RCC 7860 (cell line): Measurements from ENCODE around the gene CNTN5.
"Not testable (repeated sequence)": the region's sequence is repeated elsewhere in the genome, so short reads cannot be mapped to it uniquely, and the experiment has no call there.

Source experiments
- DNase-seq: peaks from one replicate; pipeline ENCODE4 v3.0.0-alpha.2; 2015; ENCODE audit warnings: low spot score
- FAIRE-seq: peaks from 2 replicates; lab custom pipeline; 2012; peaks lifted over from hg19 to GRCh38; lab: Jason Lieb, UNC

Gene CNTN5

DNA sequence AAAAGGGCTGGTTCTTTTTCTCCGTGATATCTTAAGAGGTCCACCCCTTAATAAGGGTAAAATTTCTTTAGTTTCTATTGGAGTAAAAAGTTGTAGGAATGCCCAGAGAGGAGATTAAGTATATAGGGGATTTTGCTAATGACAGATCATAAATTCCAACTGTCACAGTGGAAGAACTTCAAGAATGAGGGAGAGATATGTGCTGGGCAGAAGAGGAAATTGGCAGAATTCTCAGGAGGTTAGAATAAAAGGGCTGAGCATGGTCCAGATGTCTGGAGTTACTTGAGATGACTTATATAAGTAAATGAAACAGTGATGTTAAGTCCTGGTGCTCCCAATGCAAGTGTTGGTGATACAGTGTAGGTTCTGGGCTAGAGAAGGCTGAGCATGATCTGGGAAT, 1248.8 kb downstream of the CNTN5 start:
- DNase-seq (no peak), FAIRE-seq (no peak)

DNA sequence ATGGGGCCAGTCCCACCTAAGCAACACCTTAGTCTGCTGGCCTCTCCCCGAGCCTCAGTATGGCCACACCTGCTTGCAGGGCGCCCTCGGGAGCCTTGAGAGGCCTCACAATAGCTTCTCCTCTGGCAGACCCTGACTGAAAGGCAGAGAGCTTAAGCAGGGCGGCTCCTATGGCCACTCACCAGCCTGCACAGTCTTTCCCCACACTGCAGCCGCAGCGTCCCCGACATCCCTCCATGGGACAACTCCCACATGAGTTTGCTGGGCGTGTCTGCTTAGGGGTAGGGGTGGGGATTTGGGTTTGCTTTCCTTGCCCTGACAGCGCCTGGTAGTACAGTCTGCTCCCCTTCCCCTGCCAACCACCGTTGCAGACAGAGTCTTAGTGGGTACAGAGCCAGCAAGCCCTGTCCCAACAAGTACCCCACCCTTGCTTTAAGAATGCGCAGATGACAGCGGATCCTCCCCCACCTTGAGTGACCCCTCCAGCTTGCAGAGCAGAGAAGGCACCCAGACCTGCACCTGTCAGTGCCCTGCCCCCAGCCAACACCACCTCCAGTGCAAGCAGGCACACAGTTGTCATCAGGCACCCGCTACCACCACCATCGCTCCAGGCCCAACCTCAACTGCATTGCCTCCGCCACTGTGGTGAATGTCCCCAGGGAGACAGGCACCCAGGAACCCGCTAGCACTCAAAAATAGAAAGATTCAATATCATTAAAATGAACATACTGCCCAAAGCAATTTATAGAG, 1252.5 kb downstream of the CNTN5 start:
- no peak for FAIRE-seq
- no peak for DNase-seq

DNA sequence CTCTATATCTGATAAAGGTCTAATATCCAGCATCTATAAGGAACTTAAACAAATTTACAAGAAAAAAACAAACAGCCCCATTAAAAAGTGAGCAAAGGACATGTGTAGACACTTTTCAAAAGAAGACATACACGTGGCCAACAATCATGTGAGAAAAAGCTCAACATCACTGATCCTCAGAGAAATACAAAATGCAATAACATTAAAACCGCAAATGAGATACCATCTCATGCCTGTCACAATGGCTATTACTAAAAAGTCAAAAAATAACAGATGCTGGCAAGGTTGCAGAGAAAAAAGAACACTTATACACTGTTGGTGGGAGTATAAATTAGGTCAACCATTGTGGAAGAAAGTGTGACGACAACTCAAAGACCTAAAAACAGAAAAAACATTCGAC, 1253.7 kb downstream of the CNTN5 start:
- not testable (repeated sequence) for FAIRE-seq, DNase-seq

DNA sequence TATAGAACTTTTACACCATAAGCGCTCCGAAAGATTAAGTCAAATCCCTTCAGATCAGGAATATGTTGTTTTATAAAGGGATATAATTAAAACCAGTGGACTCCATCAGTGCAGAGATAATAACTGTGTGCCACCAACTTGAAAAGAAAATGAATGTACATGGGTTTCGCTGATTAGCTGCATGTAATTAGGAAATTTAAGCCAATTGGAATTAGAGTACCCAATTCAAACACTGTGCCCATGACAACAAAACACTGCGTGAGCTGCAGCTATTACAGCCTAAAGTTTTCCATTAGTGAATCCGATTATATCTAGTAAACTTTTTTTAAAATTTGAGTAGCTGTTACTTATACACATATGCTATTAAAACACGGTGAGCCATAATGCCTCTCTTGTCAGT, 1274.0 kb downstream of the CNTN5 start:
- FAIRE-seq = no peak

DNA sequence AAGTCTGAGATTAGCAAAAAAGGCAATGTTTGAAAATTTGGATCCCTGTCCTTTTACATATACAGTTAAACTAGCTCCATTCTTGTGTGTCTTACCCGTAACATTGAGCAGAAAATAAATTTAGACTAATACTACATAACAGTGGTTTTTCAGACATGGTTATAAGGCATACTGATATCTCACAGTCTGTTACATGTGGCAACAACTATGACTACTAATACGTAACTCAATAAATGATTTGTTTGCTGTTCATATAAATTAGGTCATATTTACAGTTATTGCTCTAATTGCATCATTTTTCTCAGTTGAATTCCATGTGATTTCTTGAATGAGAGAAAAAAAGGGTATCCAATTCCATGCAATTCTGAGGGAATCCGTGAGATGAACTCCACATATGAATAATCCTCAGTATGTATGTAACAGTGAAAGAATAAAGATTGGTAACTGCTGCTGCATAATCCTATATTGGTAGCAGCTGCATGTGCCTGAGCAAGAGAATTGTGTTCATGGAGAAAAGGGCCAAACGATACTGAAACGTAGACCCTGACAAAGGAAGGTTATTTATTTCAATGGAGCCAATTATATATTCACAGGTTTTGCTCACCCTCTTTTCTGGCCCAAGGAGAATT, 1275.4 kb downstream of the CNTN5 start:
- FAIRE-seq (no peak), DNase-seq (no peak)

More for the DNA sequence above, 1274.0 kb downstream of the CNTN5 start:
- no peak for DNase-seq

DNA sequence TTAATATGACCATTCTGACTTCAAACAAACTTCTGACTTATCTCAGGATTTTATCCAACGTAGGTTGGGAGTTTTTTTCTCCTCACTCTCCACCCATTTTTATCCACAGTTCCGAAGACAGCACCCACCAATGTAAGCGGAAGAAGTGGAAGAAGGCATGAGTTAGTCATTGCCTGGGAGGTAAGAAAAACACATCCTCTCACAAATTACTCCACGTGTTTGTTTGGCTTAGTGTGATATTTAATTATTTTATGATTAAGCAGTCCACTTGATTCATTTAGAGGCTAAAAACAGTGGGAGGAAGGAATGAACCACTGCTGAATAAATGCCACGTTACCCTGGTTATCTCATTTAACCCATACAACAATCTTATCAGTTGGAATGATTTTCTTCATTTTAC, 1276.8 kb downstream of the CNTN5 start:
- FAIRE-seq = no peak

DNA sequence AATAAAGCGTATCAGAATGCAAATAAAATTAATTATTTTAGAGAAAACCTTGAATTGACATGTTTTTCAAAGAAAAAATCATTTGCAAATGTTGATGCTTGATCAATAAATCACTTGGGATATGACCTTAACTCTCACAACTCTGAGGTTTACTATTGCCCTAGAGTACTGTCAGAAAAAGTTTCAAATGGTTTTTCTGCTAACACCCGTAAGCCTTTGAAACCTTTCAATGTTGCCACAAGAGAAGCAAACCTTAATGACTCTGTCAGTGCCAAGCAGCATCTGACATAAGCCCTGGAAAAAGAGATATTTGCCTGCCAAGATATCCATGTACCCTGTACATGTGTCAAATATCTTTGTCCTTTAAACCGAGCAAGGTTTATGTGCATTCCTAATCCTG, 1282.1 kb downstream of the CNTN5 start:
- DNase-seq = no peak
- FAIRE-seq = no peak

More for the DNA sequence above, 1276.8 kb downstream of the CNTN5 start:
- DNase-seq = no peak

DNA sequence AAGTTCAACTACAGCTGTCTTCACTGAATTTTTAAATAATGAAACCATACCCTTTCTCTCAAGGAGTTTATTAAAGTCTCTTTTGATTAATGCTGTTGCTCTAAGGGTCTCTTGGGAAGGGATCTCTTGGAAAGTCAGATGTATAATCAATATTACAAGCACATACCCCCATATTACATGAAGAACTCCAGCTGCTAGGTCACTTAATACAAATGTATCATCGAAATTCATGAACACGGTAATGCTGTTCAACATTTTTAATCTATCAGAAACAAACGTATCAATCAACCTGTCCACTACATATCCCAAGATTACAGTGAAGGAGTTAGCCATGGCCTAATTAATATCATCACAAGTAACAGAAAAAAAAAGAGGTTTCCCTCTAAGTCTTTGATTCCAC, 1283.1 kb downstream of the CNTN5 start:
- no peak for DNase-seq
- no peak for FAIRE-seq

DNA sequence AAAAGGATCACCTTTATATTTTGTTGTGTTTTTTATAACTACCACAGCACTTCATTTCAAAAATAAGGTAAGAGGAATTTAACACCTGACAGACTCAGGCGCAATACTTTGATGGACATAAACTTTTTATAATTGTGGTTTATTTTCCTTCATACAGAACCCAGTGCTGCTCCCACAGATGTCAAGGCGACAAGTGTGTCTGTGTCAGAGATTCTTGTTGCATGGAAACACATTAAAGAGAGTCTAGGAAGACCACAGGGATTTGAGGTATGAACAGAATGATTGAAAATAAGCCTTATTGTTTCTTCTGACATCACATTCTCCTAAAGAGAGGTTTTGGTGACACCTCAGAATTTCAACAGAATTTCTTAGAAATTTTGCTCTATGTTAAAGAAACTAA, 1287.5 kb downstream of the CNTN5 start:
- FAIRE-seq = no peak
- no peak for DNase-seq

DNA sequence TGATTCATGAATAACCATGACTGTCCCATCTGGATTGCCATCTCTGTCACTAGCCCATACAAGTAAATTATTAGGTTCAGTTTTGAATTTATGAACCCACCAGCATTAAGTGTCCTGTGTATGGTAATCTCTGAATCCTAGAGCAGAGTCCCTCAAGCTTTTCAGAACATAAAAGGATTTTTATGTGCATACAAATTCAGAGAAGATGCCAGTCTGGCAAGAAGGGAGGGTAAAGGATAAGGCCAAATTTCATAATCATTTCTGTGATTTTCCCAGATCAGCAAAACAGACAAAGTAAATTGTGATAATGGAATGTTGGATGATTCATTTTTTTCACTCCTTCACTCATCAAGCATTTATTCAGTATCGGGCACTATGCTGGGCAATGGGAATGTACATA, 1295.2 kb downstream of the CNTN5 start:
- FAIRE-seq (no peak), DNase-seq (no peak)

DNA sequence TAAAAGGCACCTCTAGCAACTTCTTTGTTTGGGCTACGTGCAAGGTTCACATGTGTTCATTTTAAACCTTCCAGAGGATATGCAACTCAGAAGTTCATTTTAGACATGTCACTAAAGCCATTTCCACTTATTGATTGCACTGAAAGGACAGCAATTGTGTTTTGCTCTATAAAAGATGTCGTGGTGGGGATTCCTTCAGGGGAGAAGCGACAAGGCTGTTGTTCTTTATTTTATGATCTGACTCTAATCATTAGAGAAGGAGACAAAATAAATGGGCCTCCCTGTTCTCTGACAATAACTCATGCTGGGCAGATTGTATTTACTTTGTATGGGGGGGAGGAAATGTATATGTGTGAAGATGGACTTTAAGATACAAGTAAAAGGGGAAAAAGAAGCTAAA, 1296.2 kb downstream of the CNTN5 start:
- FAIRE-seq = no peak
- DNase-seq = no peak

DNA sequence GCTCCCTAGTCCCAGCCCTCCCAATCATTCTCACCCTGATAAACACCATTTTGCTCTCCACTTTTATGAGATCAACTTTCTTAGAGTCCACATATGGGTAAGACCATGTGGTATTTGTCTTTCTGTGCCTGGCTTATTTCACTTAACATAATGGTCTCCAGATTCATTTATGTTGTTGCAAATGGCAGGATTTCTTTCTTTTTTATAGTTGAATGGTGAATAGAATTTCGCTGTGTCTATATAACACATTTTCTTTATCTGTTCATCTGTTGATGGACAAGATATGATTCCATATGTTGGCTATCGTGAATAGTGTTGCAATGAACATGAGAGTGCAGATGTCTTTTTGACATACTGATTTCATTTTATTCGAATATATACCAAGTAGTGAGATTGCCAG, 1298.9 kb downstream of the CNTN5 start:
- DNase-seq (no peak), FAIRE-seq (no peak)

DNA sequence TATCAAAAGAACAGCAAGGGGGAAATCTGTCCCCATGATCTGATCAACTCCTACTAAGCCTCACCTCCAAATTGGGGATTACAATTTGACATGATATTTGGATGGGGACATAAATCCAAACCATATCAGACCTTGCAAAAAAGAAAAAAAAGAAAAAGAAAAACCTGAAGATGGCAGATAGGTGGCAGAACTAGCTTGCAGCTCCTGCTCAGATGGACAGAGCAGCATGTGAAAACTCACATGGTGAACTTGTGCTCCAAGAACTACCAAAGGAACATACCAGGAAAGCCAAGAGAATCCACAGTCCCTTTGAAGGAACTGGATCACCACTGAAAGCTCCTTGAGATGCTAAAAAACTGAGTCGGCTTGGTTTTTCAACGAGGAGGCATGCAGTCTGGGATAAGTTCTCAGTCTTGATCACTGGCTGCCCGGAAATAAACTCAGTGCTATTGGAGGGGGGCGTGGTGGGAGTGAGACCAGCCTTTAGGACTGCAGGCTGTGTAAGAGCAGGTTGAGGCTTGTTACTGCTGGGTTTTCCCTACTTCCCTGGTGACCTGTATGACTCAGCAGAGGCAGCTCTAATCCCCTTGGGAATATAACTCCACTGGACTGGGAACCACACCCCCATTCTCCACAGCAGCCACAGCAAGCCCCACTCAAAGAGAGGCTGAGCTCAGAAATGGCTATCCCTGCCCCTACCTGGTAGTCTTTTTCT, 1308.0 kb downstream of the CNTN5 start:
- DNase-seq (peak; percentile 12), FAIRE-seq (no peak)

DNA sequence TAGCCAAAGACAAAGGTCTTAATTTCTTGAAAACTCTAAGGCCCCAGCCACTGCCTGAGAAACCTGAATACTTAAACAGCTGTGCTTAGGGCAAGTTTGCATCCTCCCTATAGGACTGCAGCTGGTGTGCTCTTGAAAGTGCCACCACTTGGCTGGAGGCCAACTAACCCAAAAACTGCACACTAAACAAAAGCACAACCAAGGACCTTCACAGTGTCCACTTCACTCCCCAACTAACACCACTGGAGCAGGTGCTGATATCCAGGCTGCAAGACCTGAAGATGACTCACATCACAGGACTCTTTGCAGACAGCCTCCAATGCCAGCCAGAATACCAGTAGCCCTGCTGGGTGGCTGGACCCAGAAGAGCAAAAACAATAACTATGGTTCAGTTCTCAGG, 1308.6 kb downstream of the CNTN5 start:
- FAIRE-seq = no peak

DNA sequence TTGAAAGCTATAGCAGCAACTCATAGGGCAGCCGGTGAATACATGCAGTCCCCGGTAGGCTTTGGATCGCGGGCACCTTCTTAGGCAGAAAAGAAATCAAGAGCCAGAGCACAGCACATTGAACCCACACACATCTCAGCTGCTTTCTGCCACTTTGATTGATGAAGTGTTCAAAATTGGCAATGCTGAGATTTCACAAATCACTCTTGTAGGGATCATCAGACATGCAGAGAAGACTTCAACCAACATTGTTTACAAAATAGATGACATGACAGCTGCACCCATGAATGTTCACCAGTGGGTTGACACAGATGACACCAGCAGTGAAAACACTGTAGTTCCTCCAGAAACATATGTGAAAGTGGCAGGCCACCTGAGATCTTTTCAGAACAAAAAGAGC, 1316.1 kb downstream of the CNTN5 start:
- no peak for DNase-seq
- no peak for FAIRE-seq

More for the DNA sequence above, 1308.6 kb downstream of the CNTN5 start:
- no peak for DNase-seq

DNA sequence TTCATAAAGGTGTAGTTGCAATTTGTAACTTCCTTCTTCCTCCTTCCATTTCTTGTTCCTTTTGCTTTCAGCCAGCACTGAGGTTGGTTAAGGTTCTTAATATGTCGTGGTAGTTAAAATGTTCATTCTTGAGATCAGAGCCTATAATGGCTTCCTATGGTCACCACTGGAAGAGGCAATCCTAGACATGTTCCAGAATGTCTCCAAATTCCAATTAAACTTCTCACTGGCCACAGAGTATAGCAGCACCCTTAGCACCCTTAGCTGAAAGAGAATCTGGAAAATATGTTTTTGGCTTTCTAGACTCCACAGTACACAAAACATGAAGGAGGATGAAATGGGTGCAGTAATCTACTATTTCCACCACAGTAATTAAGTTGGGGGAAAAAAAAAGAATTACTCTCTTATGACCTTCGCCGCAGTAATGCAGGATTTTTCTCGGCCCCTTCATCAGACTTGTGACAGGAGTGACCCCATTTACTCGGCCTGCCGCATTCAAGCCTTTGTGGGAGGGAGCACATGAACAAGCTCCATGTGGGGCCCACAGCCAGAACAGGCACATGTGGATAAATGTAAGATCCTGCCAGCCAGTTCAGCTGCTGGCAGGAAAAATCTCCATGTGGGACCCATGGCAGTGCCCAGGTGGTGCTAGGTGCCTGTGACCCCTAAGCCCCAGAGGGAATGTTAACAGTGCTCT, 1317.5 kb downstream of the CNTN5 start:
- DNase-seq (no peak), FAIRE-seq (no peak)

DNA sequence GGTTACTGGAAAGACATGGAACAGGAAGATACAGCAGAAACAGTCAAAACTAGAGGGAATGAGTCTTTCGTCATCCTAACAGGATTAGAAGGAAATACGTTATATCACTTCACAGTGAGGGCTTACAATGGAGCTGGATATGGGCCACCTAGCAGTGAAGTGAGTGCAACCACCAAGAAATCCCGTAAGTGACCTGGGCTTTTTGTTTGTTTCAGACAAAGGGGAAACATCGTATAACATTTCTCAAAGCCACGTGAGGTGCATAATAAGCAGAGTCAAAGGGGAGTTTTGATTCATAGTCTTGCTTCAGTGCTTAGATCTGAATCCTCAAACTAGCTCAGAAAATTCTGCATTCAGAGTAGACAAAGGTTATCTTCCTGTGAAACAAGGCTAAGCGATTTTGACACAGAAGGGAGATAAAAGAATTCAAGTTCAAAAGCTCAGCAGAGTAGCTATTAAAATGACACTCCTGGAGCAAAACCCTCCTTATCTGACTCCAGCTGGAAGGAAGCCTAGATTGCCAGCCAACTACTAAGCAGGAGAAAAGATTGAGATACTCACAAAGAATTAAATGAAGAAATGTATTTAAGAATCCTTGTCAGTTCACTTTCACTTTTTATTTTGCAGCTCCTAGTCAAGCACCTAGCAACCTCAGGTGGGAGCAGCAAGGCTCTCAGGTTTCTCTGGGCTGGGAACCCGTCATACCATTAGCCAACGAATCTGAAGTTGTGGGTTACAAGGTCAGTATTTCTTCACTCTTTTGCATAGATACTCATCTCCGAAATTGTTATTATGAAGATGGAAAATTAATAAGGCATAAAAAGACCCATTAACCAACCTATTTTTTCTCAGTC, 1319.9 kb downstream of the CNTN5 start:
- DNase-seq = no peak
- no peak for FAIRE-seq

DNA sequence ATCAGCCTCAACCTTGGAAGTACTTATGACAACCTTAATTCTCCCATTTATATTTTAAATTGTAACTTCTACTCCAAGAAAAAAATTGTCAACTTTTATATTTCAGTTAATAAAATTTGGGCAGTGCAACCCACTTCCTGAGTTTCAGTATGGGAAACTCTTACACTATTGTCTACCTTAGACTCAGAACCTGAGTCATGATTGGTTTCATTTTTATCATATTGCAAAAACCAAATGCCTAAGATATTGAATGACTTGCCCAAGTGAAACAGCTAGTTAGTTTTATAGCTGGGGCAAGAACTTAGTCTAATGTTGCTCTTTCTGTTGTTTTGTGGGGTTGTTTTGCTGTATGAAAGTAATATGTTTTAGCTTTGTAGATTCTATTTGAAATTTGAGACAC, 1332.3 kb downstream of the CNTN5 start:
- DNase-seq (no peak), FAIRE-seq (no peak)

DNA sequence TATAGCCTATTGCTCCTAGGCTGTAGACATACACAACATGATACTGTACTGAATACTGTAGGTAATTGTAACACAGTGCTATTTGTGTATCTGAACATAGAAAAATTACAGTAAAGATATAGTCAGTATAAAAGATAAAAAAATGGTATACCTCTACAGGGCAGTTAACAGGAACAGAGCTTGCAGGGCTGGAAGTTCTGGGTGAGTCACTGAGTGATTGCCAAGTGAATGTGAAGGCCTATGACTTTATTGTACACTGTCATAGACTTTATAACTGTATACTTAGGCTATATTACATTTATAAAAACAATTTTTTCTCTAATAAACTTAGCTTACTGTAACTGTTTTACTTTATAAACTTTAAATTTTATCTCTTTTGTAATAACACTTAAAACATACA, 1334.0 kb downstream of the CNTN5 start:
- FAIRE-seq (no peak), DNase-seq (no peak)

DNA sequence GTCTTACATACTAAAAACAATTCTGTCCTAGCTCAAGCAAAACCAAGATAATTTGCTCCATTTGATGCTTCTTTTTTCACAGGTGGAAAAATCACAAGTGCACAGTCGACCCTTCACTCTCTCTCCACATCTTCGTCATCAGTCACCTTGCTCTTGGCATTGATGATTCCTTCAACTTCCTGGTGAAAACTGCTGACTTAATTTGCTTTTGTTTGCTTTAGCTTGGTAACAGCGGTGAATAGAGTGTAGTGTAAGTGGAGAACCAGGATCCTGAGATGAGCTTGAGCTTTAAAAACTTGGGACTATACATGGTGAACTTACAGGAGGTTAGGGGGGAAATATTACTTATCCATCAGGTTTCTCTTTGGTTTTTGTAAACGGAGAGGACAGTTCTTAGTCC, 1335.3 kb downstream of the CNTN5 start:
- DNase-seq (no peak), FAIRE-seq (no peak)

DNA sequence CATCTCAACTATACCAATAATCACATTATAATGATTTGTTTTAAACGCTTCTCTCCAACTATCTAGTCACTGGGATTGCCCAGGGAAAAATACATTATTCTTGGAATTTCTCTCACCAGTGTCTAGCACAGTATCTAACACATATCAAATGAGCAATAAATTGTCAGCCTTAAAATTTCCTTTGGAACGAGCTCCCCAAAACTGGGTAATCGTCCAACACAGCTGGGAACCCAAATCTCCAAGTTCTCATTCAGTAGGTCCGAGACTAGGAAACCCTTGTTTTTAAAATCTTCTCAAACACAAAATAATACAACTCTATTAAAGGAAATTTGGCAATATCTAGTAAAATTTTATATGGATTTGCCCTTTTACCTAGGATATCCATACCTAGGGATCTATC, 1338.5 kb downstream of the CNTN5 start:
- FAIRE-seq = no peak
- no peak for DNase-seq
